CD4-positive, alpha-beta T cell treated with Interleukin-1 beta for 1 hour (primary cell): ENCODE data around the gene ARHGEF16.

ENCODE experiments used
- DNase-seq, 2 donors: peaks; one replicate each; pipeline ENCODE4 v3.0.0-alpha.2; 2020 to 2022

Gene ARHGEF16

DNA sequence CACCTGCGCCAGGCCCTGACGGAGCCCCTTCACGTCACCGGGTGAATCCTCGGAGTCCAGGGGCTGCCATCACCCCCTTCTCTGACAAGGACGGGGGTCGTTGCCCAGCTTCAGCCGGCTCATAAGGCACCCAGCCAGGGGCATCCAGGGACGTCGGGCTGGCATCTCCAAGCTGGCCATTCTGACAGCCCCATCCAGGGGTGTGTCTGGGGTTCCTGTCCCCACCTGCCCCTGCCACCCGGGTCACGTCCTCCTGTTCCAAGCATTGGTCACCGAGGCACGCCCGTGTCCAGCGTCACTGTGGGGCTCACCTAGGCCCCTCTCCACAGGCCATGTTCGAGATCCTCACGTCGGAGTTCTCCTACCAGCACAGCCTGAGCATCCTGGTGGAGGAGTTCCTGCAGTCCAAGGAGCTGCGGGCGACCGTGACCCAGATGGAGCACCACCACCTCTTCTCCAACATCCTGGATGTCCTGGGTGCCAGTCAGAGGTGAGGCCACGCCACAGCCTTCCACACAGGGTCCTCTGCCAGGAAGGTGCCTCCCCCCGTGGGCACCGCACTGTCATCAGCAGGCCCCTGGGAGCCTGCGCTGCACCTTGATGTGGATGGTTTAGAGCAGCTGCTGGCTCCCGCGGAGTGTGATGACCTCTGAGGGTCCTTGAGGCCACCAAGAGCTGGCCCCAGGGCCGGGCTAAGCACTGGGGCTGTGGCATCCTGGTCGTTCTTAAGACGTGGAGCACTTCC is 14.8 kb downstream of the ARHGEF16 start:
- DNase-seq: no peak

GRCh38 chr1:3469849-3470649 is 15.6 kb downstream of the ARHGEF16 start:
- no peak for DNase-seq

- no peak for DNase-seq
These were observed 16.3 kb downstream of the ARHGEF16 start for GRCh38 chr1:3470650-3471355.

DNA sequence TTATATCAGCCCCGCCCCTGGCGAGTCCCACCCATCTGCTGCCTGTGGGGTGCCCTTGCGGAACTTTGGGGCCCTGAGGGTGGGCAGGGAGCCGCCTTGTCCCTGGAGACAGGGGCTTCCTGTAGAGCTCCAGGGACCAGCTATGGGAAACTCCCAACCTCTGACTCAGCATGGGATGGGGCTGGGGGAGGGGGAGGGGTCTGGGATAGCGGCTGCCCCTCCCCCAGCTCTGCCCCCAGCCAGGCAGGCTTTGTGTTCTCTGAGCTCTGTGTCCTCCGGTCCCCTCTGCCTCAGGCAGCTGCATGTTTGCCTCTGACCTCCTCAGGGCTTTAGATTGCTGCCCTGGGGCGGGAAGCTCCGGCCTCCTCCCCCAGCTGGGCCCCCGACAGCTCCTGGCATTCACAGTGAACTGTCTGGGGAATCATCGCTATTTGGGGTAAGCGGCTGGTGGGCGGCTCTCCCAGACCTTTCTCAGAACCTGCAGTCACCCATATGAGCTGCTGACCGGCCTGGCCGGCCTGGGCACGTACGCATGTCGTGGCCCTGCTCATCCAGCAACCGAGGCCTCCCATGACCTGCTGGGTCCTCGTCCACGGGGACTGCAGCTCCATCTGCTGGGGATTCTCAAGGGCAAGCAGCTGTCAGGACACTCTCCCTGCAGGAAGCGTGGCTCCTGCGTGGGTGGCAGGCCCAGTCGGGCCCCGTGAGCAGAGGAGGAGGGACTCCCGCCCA is 17.1 kb downstream of the ARHGEF16 start:
- no peak for DNase-seq

- no peak for DNase-seq
These were observed 17.8 kb downstream of the ARHGEF16 start for GRCh38 chr1:3472088-3472850.

DNA sequence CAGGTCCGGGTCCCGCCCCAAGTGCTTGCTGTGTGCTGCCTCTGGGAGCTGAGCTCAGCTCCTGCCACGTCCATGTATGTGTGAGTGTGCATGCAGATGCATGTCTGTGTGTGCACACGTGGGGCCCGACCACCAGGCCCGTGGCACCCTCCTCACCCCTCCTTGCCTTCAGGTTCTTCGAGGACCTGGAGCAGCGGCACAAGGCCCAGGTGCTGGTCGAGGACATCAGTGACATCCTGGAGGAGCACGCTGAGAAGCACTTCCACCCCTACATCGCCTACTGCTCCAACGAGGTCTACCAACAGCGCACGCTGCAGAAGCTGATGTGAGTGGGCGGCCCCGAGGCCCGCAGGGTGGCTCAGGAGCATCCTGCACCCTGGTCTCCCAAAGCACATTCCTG is 18.4 kb downstream of the ARHGEF16 start:
- DNase-seq: no peak

GRCh38 chr1:3473381-3473844 is 18.9 kb downstream of the ARHGEF16 start:
- no peak for DNase-seq

GRCh38 chr1:3474016-3474415 is 19.6 kb downstream of the ARHGEF16 start:
- no peak for DNase-seq

GRCh38 chr1:3474421-3474820 is 20.0 kb downstream of the ARHGEF16 start:
- DNase-seq: no peak

- no peak for DNase-seq
These were observed 21.5 kb downstream of the ARHGEF16 start for GRCh38 chr1:3475839-3476573.

DNA sequence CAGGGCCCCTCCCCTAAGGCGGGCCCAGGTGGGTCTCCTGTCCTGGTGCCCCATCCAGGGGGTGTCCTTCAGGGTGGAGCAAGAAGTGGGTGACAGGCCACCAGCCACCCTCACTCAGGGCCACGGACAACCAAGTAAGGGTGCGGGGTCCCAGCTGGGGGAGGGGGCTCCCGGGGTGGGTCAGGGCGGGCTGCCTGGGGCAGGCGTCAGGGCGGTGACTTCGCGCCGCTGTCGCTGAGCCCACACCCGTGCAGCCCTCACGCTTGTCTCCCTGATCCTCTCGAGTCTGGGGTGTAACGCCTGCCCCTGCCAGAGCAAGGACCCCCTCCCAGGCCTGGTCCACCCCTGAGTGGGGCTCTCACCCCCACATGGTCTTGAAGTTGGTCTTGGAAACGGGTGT is 22.2 kb downstream of the ARHGEF16 start:
- DNase-seq: no peak

GRCh38 chr1:3477241-3477995 is 23.0 kb downstream of the ARHGEF16 start:
- no peak for DNase-seq

- no peak for DNase-seq
These were observed 23.7 kb downstream of the ARHGEF16 start for GRCh38 chr1:3478187-3478586.

- no peak for DNase-seq
These were observed 25.3 kb downstream of the ARHGEF16 start for GRCh38 chr1:3479511-3480368.

DNA sequence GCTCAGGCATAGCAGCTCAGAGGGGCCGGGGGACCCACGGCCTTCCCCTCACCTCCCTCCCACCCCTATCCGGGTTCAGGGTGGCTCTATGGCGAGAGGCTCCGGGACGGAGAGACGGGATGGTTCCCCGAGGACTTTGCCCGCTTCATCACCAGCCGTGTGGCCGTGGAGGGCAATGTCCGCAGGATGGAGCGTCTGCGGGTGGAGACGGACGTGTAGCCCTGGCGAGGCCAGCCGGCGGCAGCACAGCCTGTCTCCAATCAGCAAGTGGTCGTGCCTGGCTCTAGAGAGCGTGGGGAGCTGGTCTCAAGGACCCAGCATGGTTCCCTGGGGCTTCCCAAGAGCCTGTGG is 25.9 kb downstream of the ARHGEF16 start:
- no peak for DNase-seq

- DNase-seq: no peak
These were observed 26.6 kb downstream of the ARHGEF16 start for GRCh38 chr1:3481046-3481445.

DNA sequence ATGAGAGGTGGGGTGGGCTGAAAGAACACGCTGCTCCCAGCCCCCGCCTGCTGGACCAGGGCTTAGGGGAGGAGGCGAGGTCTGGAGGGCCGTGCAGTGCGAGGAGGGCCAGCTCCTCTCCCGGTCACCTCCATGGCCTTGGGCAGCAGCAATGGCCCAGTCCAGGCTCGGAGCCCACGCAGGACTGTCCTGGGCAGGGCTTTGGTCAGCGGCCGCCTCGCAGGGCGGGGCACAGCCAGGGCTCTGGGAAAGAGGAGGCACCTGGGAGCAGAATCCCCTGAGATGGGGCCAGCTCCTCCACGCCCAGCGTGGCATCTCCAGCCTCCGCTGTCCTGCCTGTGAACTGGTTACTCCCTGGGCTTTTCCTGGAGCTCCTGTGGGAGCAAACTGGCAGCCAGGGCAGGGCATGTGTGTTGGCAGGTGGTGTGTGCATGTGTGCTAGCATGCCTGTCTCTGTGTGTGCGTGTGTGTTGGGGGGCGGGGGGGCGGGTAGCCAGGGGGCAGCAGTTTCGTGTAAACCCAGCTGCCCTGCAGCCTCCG is 27.4 kb downstream of the ARHGEF16 start:
- no peak for DNase-seq

- DNase-seq: no peak
These were observed 27.9 kb downstream of the ARHGEF16 start for GRCh38 chr1:3482378-3482849.

- DNase-seq: no peak
These were observed 28.9 kb downstream of the ARHGEF16 start for GRCh38 chr1:3483380-3483779.
